ENCODE results near the gene NEDD4L. TPM values are rescaled to one million over a fixed set of nuclear protein-coding genes. Genes with fewer than 3 reads are reported as not detected.

The NEDD4L gene
- total and polyA plus RNA-seq, 7 donors, result 52.0 to 104 (median 57.4) TPM

DNA sequence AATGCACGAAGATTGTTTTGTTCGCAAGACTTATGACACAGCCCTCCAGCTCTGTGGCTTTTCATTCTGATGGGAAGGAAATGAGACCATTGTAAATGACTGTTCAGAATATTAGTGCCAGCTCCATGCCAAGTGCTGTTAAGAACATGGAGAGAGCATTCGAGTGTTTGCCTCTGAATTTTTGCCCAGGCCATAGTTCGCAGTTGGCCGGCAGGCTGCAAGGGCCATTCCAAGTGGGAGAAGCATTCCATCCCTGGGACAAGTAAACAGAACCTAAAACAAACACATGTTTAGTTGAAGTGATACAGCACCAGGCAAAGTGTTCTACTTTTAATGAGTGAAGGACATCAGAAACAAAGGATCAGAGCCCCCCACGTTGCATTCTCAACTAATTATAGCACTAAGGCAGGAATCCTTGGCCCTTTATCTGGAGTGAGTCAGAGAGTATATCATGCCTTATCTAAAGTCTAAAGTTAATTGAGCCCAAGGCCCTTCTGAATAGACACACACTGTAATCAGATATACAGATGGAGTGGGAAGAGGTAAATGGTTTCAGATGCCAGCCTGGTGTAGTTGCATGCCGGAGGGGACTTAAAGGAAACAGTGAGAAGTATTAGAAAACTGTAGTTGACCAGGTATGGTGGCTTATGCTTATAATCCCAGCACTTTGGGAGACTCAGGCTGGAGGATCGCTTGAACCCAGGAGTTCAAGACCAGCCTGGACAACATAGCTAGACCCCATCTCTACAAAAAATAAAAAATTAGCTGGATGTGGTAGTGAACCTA is 53.3 kb downstream of the NEDD4L start:
- Histone ChIP-seq H3K27ac (peak overlapping the region in 2 of 4 donors; percentile 25 to 35), H3K36me3 (no peaks in the 10 kb centered on the region), H3K9me3 (no peaks in the 10 kb centered on the region), H3K4me3 (no peak overlapping the region), H3K27me3 (no peaks in the 10 kb centered on the region), H3K4me1 (peaks cover 0 to 12% (median 0%) of the 10 kb centered on the region in 4 donors)
- TF ChIP-seq, protein P1, sequence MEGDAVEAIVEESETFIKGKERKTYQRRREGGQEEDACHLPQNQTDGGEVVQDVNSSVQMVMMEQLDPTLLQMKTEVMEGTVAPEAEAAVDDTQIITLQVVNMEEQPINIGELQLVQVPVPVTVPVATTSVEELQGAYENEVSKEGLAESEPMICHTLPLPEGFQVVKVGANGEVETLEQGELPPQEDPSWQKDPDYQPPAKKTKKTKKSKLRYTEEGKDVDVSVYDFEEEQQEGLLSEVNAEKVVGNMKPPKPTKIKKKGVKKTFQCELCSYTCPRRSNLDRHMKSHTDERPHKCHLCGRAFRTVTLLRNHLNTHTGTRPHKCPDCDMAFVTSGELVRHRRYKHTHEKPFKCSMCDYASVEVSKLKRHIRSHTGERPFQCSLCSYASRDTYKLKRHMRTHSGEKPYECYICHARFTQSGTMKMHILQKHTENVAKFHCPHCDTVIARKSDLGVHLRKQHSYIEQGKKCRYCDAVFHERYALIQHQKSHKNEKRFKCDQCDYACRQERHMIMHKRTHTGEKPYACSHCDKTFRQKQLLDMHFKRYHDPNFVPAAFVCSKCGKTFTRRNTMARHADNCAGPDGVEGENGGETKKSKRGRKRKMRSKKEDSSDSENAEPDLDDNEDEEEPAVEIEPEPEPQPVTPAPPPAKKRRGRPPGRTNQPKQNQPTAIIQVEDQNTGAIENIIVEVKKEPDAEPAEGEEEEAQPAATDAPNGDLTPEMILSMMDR (IDR thresholded peaks at IDR 0.05), result no peak
- TF ChIP-seq POLR2A (IDR thresholded peaks at IDR 0.05) (no peak), POLR2AphosphoS5 (IDR thresholded peaks at IDR 0.05) (no peak), EP300 (IDR thresholded peaks at IDR 0.05) (no peak)
- intact Hi-C loops (cut with DNase I), result no loop called here
- no peak for DNase-seq
- WGBS, 2 donors, result 27 to 51% methylated on average over 8 of the region's 8 CpGs

DNA sequence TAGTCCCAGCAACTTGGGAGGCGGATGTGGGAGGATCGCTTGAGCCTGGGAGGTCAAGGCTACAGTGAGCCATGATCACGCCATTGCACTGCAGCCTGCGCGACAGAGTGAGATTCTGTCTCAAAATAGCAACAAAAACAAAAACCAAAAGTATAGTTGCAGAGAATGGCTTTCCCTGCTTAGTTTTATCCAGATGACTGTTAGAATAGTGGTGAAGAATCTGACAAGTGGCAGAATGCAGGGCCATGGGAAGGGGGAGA is 53.8 kb downstream of the NEDD4L start:
- no peak overlapping the region for H3K4me3 ChIP-seq
- peaks cover 0 to 12% (median 0%) of the 10 kb centered on the region in 4 donors for H3K4me1 ChIP-seq
- DNase-seq, result no peak
- WGBS, 2 donors, result 94 to 96% methylated on average over 5 of the region's 5 CpGs
- no peaks in the 10 kb centered on the region for H3K36me3 ChIP-seq
- TF ChIP-seq, protein P1 (IDR thresholded peaks at IDR 0.05), result no peak
- no peak for TF ChIP-seq POLR2AphosphoS5 (IDR thresholded peaks at IDR 0.05)
- no peak for TF ChIP-seq EP300 (IDR thresholded peaks at IDR 0.05)
- no peak for TF ChIP-seq POLR2A (IDR thresholded peaks at IDR 0.05)
- no peaks in the 10 kb centered on the region for H3K27me3 ChIP-seq
- intact Hi-C loops (cut with DNase I), result no loop called here
- H3K9me3 ChIP-seq, result no peaks in the 10 kb centered on the region
- H3K27ac ChIP-seq, result peak overlapping the region in 2 of 4 donors; percentile 17 to 25

- Histone ChIP-seq H3K36me3 (no peaks in the 10 kb centered on the region), H3K9me3 (no peaks in the 10 kb centered on the region), H3K4me3 (no peak overlapping the region), H3K27ac (no peak overlapping the region), H3K4me1 (peaks cover 0 to 12% (median 0%) of the 10 kb centered on the region in 4 donors), H3K27me3 (no peaks in the 10 kb centered on the region)
- DNase-seq, result no peak
- TF ChIP-seq POLR2A (IDR thresholded peaks at IDR 0.05) (no peak), POLR2AphosphoS5 (IDR thresholded peaks at IDR 0.05) (no peak), EP300 (IDR thresholded peaks at IDR 0.05) (no peak)
- TF ChIP-seq, protein P1 (IDR thresholded peaks at IDR 0.05), result no peak
- intact Hi-C loops (cut with DNase I), result no loop called here
- 91 to 95% methylated on average over 3 of the region's 3 CpGs for WGBS, 2 donors
Measured at GRCh38 chr18:58098706-58099105, 54.7 kb downstream of the NEDD4L start.

- Histone ChIP-seq H3K4me1 (peaks cover 0 to 12% (median 0%) of the 10 kb centered on the region in 4 donors), H3K36me3 (no peaks in the 10 kb centered on the region), H3K9me3 (no peaks in the 10 kb centered on the region), H3K27me3 (no peaks in the 10 kb centered on the region), H3K4me3 (no peak overlapping the region), H3K27ac (no peak overlapping the region)
- DNase-seq, result no peak
- intact Hi-C loops (cut with DNase I), result no loop called here
- 17 to 51% methylated on average over 3 of the region's 3 CpGs for WGBS, 2 donors
- TF ChIP-seq EP300 (IDR thresholded peaks at IDR 0.05), result no peak
- TF ChIP-seq, protein P1 (IDR thresholded peaks at IDR 0.05), result no peak
- no peak for TF ChIP-seq POLR2AphosphoS5 (IDR thresholded peaks at IDR 0.05)
- no peak for TF ChIP-seq POLR2A (IDR thresholded peaks at IDR 0.05)
Measured at GRCh38 chr18:58100154-58100553, 56.1 kb downstream of the NEDD4L start.

All from sigmoid colon (tissue), 7 donors.